GM19452 (cell line): ENCODE results near the gene SPRR2G.
"Not testable (repeated sequence)": the region's sequence is repeated elsewhere in the genome, so short reads cannot be mapped to it uniquely, and the experiment has no call there.

Experiments
- ATAC-seq: cut with Tn5 transposase; IDR thresholded peaks from one replicate; pipeline ENCODE4 v1.9.1; 2021; ENCODE audit not compliant: unreplicated experiment

The SPRR2G gene

DNA sequence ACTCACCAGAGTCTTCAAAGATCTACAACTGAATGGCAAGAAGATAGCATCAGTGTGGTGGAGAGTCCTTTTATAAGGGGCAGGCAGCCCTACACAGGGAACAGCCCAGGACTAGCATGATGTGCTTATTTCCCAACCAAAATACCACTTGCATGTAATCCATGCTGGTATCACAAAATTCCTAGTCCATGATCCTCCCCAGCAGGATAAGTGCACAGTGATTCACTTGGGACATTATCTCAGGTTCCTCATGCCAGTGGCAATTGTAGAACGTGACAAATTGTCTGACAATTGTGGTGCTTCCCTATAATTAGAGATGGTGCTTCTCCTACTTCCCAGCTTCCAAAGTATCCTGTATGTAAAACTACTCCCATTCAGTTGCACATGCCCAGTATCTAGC lies at the start of gene SPRR2G:
TSS of gene SPRR2G (minus strand) at position 45 of the 400 bp plus-strand sequence. CDS start 780 bp downstream, outside the sequence.
- ATAC-seq = no peak

DNA sequence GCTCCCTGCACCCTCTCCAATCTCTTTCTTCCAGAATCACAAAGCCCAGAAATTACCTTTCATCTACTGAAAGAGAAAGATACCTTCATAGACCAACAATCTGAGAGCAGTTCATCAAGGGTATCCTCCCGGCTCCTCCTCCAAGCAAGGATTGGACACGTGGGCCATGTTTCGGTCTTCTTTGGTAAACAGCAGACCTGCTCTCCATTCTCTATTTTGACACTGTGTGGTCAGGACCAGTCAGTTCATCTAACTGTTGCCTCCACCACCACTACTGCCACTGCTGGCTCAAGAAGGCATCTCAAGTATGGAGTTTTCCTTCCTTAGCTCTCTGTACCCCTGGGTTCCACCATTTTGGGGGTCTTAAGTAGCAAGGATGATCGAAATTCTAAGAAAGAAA lies 44.5 kb upstream of the SPRR2G start:
- ATAC-seq = no peak

DNA sequence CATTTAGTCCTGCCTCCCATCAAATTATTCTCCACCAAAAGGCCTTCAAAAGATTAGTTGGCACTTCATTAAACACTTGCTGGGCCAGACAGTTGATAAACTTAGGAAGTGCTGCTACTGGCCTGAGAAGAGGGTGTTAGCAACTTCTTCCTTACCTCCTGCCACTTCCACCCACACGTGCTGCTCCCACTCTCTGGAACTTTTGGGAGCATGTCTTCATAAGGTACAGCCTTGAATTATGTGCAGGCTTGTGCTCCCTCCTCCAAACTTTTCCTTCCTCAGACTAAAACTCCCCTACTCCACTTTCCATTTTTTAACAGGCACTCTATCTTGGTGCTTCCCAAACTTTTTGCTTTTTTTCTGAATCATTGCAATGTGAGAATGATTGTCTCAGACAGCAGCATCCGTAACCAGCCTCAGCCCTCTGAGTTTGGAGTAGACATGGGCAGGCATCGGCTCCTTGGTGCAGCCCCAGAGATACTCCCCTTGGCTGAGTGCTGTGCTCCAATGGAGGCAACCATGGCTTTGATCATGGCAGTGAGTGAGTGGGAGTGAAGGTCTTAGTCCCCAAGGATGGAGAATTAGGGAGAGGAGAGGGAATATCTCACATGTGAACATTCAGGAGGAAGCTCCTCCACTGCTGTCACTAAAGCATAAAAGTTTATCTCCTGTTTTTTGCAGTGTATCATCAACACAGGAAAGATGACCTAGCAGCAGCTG lies 43.8 kb upstream of the SPRR2G start:
- no peak for ATAC-seq

DNA sequence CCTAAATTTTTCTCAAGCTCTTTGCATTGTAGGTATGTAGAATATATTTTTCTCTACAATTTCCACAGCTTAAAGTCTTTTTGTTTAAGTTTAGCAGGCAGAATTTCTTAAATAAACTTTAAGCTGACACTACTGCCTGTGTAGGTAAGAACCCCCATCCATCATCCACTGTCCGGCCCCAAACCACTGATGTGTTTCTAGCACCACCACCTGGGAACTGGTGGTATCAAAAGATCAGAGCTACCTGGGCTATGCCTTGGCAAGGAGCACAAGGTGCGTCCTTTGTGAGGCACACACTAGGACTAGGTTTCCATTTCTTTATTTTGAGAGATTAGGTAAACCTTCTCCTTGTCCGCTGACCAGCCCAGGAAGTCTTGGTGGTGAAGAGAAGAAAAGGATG lies 42.0 kb upstream of the SPRR2G start:
- ATAC-seq = no peak

DNA sequence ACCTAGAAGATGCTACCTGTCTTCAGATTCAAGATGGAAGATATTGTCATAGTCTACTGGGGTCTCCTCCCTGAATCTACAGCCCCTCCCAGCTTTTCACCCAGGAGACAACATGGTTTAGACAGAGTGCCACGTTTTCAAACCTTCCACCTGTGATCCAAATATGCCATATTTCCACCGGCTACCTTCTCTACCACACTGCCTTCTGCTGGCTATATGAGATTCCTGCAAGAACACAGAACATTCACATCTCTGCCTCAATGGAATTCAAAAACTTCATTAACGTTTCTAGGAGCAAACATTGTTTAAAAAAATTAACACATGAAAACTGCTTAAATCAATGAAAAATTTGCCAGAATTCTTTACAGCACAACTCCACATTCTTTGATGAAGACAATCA lies 39.7 kb upstream of the SPRR2G start:
- no peak for ATAC-seq

DNA sequence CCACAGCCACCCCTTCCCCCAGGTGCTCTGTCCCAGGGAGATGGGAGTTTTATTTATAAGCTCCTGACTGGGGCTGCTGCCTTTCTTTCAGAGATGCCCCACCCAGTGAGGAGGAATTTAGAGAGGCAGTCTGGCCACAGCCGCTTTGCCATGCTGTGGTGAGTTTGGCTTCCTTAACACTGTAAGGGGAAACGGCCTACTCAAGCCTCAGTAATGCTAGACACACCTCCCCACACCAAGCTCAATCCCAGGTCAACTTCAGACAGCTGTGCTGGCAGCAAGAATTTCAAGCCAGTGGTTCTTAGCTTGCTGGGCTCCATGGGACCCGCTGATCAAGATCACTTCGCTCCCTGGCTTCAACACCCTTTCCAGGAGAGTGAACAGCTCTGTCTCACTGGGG lies 37.6 kb upstream of the SPRR2G start:
- not testable (repeated sequence) for ATAC-seq

DNA sequence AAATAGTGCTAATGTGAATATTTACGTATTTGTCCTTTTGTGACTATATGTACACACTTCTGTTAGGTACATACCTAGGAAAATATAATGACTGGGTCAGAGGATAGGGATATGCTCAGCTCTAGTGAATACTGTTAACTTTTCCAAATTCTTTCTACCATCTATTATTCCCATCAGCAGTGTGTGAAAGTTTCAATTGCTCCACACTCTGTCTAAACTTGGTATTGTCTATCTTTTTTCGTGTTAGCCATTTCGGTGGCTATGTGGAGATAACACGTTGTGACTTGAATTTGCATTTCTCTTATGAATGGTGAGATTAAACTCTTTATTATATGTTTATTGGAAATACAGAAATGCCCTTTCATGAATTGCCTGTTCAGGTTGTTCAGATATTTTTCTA lies 29.9 kb upstream of the SPRR2G start:
- ATAC-seq = no peak

DNA sequence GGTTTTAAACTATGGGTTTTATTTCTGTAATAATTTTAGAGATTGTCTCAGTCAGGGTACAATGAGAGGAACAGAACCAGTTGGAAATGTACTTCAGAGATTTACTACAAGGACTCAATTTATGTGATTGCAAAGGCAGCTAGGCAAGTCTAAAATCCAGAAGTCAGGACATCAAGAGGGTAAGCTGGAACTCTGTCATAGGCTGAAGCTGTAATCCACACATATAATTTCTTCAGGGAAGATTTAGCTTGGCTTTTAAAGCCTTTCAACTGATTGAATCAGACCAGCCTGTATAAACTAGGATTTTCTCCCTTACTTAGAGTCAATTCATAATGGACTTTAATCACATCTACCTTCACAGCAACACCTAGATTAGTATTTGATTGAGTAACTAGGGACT lies 28.2 kb upstream of the SPRR2G start:
- ATAC-seq = no peak

DNA sequence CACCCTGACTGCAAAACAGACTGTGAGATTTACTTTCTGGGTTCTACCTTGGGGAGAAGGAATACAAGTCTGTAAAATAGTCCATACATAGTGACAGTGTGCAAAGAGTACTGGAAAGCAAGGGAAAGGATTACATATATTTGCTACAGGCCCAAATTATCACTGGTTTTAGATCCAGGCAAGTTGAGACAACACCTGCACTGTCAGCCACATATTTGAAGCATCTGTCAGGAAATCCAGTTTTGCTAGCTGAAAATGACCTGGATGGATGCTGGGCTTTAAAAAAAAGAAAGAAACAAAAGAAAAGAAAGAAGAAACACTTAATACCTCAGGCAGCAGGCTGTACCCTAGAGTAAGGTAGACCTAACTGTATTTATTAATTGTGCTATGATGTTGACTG lies 23.9 kb upstream of the SPRR2G start:
- no peak for ATAC-seq

DNA sequence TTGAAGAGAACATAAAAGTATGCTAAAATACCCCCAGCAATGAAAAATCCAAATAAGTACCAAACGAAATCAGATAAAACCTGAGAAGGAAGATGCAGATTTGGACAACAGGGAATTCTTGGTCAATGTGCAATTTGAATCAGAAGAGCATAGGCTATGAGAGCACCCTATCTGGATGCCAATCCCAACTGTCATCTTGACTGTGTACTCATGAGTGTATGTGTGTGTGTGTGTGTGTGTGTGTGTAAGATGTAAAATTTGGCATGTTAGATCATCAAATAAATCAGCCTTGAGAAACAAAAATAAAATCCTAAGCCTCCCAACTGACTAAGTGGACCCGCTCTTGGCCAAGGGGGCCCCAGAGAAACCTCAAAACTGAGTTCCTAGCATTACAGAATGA lies 18.0 kb upstream of the SPRR2G start:
- no peak for ATAC-seq

DNA sequence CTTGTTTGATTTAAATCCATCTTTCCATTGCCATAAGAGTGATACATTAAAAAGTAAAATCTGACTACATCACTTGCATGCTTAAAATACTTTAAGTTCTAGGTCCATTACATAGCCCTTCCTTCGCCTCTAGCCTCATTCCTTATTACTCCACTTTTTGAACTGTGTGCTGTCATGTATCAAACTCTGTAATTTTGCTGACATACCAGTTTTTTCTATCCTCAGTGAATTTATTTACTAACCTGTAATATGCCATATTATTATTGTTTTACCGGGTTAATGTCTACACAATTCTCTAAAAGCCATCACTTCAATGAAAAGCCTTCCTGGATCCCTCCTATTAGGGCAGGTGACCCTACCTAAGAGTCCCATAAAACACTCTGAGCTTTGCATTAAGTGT lies 4.9 kb upstream of the SPRR2G start:
- no peak for ATAC-seq

DNA sequence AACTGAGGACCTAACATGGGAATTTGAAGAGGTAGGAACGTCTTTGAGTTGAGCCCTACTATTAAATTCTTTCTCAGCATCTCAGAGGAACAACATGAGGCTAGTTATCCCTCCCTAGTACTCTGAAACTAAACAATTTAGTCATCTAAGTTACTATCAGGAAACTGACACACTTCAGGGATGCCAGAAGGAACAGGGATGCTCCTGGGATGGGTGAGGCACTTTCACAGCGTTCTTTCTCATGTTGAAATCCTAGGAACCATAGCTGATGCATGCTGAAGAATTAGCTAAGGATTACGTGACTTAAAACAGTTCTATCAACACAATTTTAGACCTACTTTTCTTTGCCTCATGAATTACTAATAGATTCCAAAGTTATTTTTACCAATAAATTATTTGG lies 1.8 kb upstream of the SPRR2G start:
- no peak for ATAC-seq

DNA sequence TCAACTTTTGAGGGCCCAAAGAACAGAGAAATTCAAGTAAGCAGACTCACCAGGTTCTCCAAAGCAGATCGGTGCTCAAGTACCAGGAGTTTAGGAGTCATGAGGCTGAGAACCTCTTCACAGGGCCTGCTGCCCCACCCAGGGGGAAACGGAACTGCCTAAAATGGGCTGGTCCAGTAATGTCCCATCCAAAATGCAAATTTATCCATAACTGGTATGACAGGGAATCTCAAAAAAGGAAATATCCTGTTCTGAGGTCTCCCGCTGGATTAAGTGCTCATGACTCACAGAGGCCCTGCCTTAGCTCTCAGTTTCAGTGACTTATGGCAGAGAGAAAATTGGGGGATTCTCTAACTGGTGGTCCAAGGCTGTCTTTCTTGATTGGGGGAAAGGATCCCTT lies 9.3 kb downstream of the SPRR2G start:
- ATAC-seq = no peak

DNA sequence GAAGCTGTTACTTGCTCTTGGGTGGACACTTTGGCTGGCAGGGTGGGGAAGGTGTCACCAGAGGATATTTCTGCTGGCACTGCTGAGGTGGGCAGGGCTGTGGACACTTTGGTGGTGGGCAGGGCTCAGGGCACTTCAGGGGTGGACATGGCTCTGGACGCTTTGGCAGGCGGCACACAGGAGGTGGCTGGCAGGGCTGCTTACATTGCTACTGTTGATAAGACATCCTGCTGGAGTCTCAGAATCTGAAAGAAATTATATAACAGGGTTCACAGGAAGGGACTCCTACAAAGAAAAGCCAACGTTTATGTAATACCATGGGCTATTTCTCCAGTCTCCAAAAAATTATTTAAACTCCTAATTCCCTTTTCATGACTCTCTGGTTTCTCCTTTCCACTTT lies 10.2 kb downstream of the SPRR2G start:
- no peak for ATAC-seq

DNA sequence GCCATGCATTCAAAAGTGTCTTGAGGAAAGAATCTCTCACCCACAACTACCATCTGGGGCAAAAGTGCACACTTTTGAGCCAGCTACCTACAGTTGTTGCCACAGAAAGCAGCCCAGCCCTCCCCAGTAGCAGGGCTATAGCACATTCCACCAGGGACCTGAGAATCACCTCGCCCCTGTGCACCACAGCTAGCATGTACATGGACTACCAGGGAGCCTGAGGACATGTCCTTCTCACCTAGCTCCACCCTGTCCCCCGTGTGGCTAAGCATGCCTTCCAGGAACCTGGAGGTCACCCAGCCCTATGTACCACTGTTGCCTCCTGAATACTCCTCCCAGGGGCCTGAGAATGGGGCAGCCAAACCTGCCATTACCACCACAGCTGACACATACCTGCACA lies 16.9 kb downstream of the SPRR2G start:
- ATAC-seq = no peak

DNA sequence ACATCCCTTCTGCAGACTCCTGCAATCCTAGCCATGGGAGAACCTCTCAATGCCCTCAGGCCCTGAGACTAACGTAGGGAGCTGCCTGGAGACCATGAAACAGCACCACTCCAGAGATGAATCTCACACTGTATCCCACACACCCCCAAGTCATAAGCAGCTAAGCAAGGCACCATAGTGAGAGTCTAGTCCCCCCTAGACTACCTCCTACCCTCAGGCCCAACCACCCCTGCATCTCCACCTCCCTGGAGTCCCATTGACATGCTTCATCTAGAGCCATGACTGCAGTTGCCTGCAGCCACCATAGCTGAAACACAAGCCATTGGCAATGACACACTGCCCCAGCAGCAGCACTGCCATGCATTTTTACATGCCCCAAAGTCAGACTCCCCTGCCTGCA lies 17.4 kb downstream of the SPRR2G start:
- no peak for ATAC-seq

DNA sequence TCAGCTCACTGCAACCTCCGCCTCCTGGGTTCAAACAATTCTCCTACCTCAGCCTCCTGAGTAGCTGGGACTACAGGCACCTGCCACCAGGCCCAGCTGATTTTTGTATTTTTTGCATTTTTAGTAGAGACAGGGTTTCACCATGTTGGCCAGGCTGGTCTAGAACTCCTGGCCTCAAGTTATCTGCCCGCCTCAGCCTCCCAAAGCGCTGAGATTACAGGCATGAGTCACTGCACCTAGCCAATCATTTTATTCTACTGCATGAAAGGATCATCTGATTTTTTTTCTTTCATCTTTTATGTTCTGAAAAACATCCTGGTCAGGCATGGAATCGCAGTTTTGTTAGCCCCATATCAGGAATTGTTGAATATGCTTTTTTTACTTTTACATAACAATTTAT lies 22.0 kb downstream of the SPRR2G start:
- ATAC-seq = not testable (repeated sequence)

DNA sequence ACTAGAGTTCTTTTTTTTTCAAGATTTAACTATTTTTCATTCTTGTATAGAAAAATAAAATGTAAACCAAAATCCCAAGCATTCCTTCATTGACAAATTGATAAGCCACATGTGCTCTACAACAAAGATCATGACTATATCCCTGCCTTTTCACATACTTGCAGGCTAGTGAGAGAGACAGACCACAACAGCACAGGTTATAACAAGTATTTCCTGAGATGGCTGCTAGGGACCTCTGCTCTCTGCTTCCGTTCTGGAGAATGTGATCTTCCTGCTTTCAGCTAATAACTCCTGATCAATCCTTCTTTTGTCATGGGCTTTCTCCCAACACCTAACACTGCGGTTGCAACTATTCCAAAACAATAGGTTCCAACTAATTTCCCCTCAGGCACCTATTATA lies 23.4 kb downstream of the SPRR2G start:
- ATAC-seq = no peak

DNA sequence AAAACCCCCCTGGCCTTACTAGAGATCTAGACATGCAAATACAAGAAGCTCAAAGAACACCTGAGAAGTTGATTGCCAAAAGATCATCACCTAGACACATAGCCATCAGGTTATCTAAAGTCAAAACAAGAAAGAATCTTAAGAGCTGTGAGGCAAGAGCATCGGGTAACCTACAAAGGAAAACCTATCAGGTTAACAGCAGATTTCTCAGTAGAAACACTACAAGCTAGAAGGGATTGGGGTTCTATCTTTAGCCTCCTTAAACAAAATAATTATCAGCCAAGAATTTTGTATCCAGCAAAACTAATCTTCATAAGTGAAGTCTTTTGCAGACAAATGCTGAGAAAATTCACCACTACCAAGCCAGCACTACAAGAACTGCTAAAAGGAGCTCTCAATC lies 25.2 kb downstream of the SPRR2G start:
- ATAC-seq = no peak

DNA sequence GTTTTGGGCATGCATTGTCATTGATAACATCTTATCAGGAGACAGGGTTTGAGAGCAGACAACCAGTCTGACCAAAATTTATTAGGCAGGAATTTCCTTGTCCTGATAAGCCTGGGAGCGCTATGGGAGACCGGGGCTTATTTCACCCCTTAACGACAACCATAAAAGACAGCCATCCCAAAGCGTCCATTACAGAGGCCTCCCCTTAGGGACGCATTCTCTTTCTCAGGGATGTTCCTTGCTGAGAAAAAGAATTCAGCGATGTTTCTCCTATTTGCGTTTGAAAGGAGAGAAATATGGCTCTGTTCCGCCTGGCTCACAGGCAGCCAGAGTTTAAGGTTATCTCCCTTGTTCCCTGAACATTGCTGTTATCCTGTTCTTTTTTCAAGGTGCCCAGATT lies 26.9 kb downstream of the SPRR2G start:
- ATAC-seq = not testable (repeated sequence)

DNA sequence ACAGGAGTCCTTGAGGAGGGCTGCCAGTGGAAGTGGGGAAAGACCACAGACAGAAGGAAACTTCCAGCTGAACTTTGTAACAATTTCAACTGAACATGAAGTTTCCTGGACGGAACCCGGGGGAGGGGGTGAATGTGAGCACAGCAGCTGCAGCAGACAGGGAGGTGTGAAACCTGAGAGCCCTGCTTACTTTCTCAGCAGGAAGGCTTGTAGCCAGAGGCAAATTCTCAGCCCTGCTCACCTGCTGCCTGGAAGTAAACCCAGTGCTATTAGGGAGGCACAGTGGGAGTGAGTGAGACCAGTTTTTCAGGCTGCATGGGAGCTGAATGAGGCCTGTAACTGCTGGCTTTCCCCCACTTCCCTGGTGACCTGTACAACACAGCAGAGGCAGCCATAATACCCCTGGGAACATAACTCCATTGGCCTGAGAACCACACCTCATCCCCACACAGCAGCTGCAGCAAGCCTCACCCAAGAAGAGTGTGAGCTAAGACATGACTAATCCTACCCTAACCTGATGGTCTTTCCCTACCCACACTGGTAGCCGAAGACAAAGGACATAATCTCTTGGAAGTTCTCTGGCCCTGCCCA lies 27.8 kb downstream of the SPRR2G start:
- ATAC-seq = no peak

DNA sequence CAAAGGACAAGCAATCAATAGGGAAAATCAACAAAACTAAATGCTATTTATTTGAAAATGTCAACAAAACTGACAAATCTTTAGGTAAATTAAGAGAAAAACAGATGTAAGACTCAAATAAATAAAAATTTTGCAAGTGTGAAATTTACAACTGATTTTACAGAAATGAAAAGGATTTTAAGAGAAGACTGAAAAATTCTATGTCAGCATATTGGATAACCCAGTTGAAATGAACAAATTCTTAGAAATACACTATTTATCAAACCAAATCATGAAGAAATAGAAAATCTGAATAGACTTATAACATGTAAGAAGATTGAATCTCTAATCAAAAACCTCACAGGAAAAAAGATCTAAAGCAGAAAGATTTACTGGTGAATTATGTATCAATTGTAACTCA lies 29.7 kb downstream of the SPRR2G start:
- ATAC-seq = no peak

DNA sequence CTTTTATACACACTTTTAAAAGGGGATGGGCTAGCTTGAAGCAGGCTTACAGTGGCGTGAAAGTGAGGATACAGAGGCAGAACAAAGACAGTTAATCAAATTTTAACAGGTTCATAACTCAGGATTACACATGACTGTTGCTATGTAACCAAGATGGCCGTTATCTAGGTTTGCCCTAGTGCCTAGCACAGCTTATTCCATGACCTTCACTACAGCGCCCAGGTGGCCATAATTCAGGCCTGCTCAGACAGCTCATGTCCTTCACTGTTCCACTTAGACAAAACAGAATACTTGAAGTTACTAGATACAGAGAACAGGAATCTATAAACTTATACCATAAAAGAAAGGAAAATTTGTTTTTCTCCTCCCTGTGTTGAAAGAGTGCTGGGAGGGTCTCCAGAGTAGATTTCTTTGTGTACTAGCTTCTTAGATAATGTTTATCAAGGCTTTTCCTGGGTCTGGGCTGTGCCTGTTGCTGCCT lies 31.2 kb downstream of the SPRR2G start:
- ATAC-seq = no peak
